GM12891 (cell line): ENCODE measurements around the gene JDP2.

Experiments used
- POLR2A ChIP-seq: IDR thresholded peaks from 2 replicates; pipeline ENCODE4 v1.6.1; 2011; ENCODE audit warnings: low read depth, low read length, control low read depth
- POLR2AphosphoS5 ChIP-seq: IDR thresholded peaks from 2 replicates; pipeline ENCODE4 v1.6.1; 2011; ENCODE audit warnings: low read depth, low read length, control low read depth
- SPI1 ChIP-seq: IDR thresholded peaks from 2 replicates; pipeline ENCODE4 v1.6.1; 2011; ENCODE audit warnings: low read depth, low read length, control low read depth

DNA sequence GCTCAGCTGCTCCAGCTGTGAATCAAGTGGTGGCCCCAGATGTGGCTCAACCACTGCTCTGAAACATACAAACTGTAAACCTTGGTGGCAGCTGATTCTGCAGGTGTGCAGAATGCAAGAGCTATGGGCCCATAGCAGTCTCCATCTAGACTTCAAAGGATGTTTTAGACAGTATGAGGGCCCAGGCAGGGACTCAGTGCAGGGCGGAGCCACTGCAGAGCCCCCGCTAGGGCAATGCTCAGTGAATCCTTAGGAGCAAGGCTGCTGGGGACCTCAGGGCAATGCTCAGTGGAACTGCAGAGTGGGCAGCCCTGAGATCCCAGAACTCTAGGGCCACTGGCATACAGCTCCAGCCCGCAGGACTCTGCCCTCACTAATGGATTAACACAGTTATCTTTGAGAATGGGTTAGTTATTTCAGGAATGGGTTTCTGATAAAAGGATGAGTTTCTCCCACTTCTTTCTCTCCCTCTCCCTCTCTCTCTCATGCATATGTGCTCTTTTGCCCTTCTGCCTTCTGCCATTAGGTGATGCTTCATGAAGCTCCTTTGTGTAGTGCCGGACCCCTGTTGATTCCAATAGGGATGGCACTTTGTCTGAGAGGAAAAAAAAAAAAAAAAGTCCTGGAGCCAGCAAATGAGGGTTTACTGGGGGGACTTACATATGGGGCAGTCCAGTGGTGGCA lies 48.4 kb upstream of the JDP2 start:
- TF ChIP-seq POLR2A (no peak), POLR2AphosphoS5 (no peak), SPI1 (no peak)
